Activated naive CD4-positive, alpha-beta T cell treated with anti-CD3 and anti-CD28 coated beads, Interleukin-2, amount 50 U/mL, for 16 hours (primary cell): ENCODE data around the gene IQSEC3.
"Not testable (repeated sequence)": the region's sequence is repeated elsewhere in the genome, so short reads cannot be mapped to it uniquely, and the experiment has no call there.

Source experiments
- DNase-seq: peaks from one replicate; pipeline ENCODE4 v3.0.0-alpha.2; 2020

The IQSEC3 gene

DNA sequence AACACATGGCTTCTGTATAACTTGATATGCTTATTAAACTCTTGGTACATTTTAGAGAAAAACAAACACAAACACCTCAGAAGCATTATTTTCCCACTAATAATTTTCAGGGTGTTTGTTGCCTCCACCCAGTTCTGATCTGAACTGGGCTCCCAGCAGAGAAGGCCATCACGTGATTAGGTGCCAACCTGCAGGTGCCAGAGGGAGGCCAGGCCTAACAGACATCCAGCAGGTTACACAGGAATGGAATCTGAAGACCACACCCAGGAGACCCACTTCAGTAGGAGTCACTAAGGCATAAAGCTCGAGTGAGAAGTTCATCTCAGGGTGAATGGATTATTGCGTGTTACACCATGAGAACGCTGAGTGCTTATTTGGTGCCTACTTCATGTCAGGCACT lies 138.5 kb downstream of the IQSEC3 start:
- DNase-seq = no peak

GRCh38 chr12:206746-207440 lies 140.3 kb downstream of the IQSEC3 start:
- no peak for DNase-seq

GRCh38 chr12:207804-208203 lies 141.2 kb downstream of the IQSEC3 start:
- DNase-seq = no peak

- no peak for DNase-seq
Measured at GRCh38 chr12:208813-209212, 142.2 kb downstream of the IQSEC3 start.

GRCh38 chr12:209246-209645 lies 142.7 kb downstream of the IQSEC3 start:
- no peak for DNase-seq

DNA sequence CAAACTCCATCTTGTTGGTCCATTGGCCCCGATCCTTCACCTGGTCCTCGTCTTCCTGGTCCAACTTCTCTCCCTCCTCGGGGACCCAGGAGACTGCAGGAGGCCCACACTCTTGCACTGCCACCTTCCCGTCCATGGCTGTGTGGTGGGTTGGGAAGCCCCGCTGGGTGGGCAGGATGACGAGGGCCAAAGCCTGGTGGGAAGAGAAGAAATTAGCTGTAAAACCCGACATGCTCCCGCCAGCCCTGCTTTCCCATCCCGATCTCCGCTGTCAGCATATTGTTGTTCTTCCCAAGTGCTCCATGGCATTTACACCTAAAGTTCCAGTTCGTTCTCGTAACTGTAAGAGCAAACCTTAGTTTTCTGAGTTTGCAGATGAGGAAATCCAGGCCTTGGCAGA lies 143.3 kb downstream of the IQSEC3 start:
- no peak for DNase-seq

GRCh38 chr12:210277-211141 lies 143.9 kb downstream of the IQSEC3 start:
- DNase-seq = no peak

DNA sequence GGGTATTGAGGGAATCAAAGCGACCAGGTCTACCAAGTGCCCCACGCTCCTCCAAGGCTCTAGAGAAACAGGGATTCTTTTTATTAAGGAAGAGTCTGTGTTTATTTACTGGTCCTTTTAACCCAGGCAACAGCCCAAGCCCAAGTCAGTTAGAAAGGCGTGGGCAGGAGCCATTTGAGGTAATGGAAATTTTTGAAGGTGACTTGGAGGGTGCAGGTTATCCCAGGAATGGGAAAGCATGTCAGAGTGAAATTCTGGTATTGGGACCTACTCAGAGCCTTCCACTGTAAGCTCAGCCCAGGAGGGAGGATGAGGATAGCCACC lies 144.5 kb downstream of the IQSEC3 start:
- DNase-seq = no peak

DNA sequence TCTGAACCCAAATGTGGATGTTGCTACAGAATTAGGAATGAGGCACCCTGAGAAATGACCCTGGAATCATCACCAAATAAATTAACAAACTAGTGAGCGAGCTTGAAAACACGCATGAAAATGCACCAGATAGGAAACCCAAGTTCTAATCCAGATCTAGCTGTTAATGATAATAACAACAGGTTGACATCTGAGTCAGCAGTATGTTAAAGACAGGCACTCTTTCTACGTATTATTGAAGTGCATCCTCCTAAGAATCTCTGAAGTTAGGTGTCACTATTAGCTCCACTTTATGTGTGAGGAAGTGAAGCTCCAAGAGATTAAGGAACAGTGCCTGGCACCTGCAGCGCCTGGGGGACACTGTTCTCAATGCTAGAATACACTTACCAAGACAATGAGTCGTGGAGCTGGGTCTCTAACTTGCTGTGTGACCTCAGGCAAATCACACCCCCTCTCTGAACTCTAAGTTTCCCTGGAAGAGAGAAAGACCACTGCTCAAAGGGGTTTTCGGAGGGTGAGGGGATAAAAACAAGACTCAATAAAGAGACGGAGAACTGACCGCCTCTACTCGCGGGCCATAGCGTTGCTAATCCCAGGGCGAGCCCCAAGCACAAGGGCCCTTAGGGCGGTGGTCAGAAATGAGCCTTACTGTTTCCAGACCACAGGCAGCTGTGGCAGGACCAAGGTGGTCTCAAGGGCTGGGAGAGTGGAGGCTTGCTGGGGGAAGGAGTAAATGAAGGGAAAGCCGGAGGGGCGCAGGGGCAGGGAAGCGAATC lies 145.3 kb downstream of the IQSEC3 start:
- no peak for DNase-seq

GRCh38 chr12:212415-212714 lies 145.8 kb downstream of the IQSEC3 start:
- DNase-seq = no peak

DNA sequence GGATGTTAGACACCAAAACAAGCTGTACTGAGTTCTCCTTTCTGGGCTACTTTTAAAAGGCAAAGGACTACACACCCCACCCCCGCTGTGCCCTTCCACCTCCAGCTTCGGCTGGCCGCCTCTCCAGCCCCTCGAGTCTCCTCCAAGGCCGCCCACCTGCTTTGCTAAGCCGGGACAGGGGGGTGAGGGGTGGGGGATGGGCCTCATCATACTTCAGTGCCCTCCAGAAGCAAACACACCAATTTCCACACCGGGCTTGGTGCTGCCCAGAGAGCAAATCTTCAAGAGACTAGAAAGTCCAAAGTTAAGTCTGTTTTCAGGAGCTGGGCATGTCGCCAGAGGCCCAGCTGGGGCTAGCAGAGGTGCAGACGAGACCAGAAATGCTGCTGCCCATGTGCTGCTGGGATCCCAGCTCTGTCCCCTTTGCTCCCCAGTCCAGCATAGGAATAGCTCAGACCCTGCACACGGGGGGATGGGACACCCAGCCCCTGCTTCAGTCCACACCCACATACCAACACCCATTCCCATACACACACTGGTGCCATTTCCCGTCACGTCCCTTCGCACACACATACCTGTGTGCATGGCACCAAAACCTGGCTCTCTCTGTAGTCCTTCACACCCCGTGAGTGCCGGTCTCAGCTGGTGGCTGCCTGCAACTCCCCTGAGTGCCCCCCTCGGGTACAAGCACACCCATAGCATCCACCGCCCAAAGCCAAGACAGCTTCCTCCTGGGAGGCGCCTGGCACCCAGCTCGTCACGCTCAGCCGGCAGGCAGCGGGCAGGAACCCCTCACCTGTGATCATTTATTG lies 146.4 kb downstream of the IQSEC3 start:
- DNase-seq = no peak

GRCh38 chr12:213527-213932 lies 147.0 kb downstream of the IQSEC3 start:
- DNase-seq = no peak

GRCh38 chr12:214003-214741 lies 147.6 kb downstream of the IQSEC3 start, which contains the start of gene SLC6A12:
SLC6A12 (minus strand) TSS chr12:214157; CDS start chr12:209986, 4,171 bp downstream.
- no peak for DNase-seq

- DNase-seq = no peak
Measured at GRCh38 chr12:215116-215515, 148.5 kb downstream of the IQSEC3 start.

GRCh38 chr12:217029-217428 lies 150.5 kb downstream of the IQSEC3 start:
- DNase-seq = not testable (repeated sequence)

- no peak for DNase-seq
Measured at GRCh38 chr12:218221-218620, 151.7 kb downstream of the IQSEC3 start.

GRCh38 chr12:218728-219590 lies 152.4 kb downstream of the IQSEC3 start:
- DNase-seq = no peak

DNA sequence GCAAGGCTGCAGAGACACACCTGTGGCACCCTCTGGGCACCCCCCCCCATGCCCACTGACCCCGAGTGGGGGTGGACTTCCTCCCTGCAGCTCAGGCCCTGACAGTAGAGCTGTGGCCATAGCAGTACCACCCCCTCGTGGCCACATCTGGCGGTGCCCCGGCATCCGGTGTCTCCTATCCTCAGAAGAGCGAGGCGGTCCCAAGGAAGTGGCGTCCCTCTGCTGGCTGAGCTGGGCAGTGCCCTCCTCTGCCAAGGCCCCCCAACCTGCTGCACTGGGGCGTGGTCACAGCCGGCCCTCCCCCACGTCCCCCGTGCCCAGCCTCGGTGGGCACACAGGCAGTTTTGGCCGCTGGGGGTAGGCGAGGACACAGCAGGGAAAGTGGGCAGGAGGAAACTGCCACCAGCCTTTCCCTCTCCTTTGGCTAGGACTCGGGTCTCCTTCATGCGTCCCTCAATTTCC lies 153.4 kb downstream of the IQSEC3 start:
- peak; percentile 40 for DNase-seq

GRCh38 chr12:220491-220890 lies 153.9 kb downstream of the IQSEC3 start:
- no peak for DNase-seq

DNA sequence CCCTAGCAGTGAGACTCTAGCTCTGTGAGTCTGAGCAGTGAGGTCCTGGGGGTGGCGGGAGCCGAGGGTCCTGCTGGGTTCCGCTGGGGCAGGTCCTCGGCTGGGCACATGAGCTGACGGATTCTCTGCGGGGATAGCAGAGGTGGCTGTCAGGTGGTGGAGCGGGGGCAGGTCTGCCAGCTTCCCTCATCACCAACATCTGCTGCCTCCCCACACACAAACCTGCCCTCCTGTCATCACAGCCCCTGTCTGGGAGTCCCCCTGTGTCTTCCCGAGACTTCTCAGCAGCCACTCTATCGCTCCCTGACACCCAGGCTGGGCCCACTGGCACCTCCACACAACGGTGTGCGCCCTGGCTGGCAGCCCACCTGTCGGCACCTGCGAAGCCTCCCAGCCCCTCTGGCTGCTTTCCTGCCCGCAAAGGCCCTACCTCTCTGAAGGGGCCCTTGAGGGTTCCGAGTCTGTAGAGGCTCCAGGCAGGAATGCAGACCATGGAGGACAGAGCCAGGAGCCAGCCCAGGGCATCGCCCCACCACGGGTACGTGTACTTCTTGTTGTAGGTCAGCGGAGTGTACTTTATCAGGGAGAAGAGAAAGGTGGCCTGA lies 154.5 kb downstream of the IQSEC3 start:
- no peak for DNase-seq

DNA sequence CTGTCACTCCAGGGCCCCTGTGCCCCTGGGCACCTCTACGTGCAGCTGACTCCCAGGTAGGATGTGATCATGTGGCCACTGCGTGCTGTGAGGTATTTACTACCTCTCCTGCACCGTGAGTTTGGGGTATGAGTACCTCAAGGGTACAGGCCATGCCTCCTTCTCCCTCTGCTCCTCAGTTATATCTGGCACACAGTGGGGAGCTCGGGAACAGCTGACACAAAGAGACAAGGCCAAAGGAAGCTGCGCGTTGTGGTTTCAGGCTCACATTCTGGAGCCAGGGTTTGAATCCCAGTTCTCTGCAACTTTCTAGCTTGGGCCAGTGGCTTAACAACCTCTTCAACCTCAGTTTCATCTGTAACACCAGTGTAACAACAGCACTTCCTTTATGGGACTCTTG lies 155.2 kb downstream of the IQSEC3 start:
- no peak for DNase-seq
